ENCODE measurements around the gene ITGB6.

DNA sequence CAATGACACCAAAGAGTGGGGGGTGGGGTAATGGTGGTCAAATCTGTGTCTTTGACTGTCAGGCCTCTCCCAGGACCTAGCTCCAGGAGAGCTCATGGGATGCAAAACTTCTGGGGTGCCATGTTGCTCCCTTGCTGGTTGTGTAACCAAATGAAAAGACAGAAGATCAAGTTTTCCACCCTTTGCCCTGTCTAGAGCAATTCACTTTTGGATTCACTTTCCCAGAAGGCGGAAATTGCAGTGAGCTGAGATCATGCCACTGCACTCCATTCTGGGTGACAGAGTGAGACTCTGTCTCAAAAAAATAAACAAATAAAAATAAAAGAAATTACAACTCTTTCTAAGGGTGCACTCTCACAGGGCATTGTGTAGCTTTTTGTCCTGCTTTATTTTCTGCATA is 102.7 kb downstream of the ITGB6 start:
- TF ChIP-seq, protein P1, sequence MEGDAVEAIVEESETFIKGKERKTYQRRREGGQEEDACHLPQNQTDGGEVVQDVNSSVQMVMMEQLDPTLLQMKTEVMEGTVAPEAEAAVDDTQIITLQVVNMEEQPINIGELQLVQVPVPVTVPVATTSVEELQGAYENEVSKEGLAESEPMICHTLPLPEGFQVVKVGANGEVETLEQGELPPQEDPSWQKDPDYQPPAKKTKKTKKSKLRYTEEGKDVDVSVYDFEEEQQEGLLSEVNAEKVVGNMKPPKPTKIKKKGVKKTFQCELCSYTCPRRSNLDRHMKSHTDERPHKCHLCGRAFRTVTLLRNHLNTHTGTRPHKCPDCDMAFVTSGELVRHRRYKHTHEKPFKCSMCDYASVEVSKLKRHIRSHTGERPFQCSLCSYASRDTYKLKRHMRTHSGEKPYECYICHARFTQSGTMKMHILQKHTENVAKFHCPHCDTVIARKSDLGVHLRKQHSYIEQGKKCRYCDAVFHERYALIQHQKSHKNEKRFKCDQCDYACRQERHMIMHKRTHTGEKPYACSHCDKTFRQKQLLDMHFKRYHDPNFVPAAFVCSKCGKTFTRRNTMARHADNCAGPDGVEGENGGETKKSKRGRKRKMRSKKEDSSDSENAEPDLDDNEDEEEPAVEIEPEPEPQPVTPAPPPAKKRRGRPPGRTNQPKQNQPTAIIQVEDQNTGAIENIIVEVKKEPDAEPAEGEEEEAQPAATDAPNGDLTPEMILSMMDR (IDR thresholded peaks at IDR 0.05), result no peak
- TF ChIP-seq ZFX (IDR thresholded peaks at IDR 0.05; ENCODE audit: borderline replicate concordance), result no peak
